Activated CD4-positive, alpha-beta T cell treated with anti-CD3 and anti-CD28 coated beads, Interleukin-2, amount 10 ng/mL, durations not matched to agents 24 days and 14 days (primary cell): Measurements from ENCODE around the gene GALNT12. TPM values are rescaled to one million over a fixed set of nuclear protein-coding genes. Genes with fewer than 3 reads are reported as not detected.

Source experiments
- DNase-seq: peaks from one replicate; pipeline ENCODE4 v3.0.0; 2022
- H3K27ac Mint-ChIP-seq: one replicate; pipeline ENCODE4 v1.8.0; 2022; ENCODE audit warnings: mild to moderate bottlenecking, mixed read lengths
- H3K27me3 Mint-ChIP-seq: one replicate; pipeline ENCODE4 v1.8.0; 2022; ENCODE audit warnings: mixed read lengths
- H3K36me3 Mint-ChIP-seq: one replicate; pipeline ENCODE4 v1.8.0; 2022; ENCODE audit warnings: low read depth, mild to moderate bottlenecking, mixed read lengths
- H3K4me1 Mint-ChIP-seq: one replicate; pipeline ENCODE4 v1.8.0; 2021; ENCODE audit warnings: mixed read lengths
- H3K4me3 Mint-ChIP-seq: one replicate; pipeline ENCODE4 v1.8.0; 2022; ENCODE audit warnings: mild to moderate bottlenecking, moderate library complexity, mixed read lengths
- H3K9me3 Mint-ChIP-seq: one replicate; pipeline ENCODE4 v1.8.0; 2021; ENCODE audit warnings: mixed read lengths
- intact Hi-C: fragments of 100-400 bp; cut with micrococcal nuclease; formaldehyde crosslinking; loops from one replicate; pipeline ENCODE4 v1.15.1; 2023
- total RNA-seq: library from RNA; stranded (reverse); gene quantifications from 2 replicates; pipeline ENCODE4 v1.2.3, GENCODE V29; 2022

Gene GALNT12
- total RNA-seq, 1 donor from 2014 or later = 2.8 TPM

- DNase-seq = no peak
- no peaks in the 10 kb centered on the region for H3K4me1 Mint-ChIP-seq
- no peak overlapping the region for H3K4me3 Mint-ChIP-seq
- intact Hi-C loops = no loop called here
- H3K9me3 Mint-ChIP-seq = no peaks in the 10 kb centered on the region
- H3K27ac Mint-ChIP-seq = no peak overlapping the region
- H3K36me3 Mint-ChIP-seq = no peaks in the 10 kb centered on the region
- H3K27me3 Mint-ChIP-seq = no peaks in the 10 kb centered on the region
Observed at GRCh38 chr9:98838868-98839565, 31.5 kb downstream of the GALNT12 start.

- intact Hi-C loops = loop anchor here (10.0 kb wide), 2 partner anchors 155 to 305 kb away; no protein-coding TSS in a partner anchor
- no peaks in the 10 kb centered on the region for H3K36me3 Mint-ChIP-seq
- H3K27ac Mint-ChIP-seq = no peak overlapping the region
- H3K9me3 Mint-ChIP-seq = no peaks in the 10 kb centered on the region
- no peaks in the 10 kb centered on the region for H3K4me1 Mint-ChIP-seq
- H3K4me3 Mint-ChIP-seq = no peak overlapping the region
- H3K27me3 Mint-ChIP-seq = no peaks in the 10 kb centered on the region
- no peak for DNase-seq
Observed at GRCh38 chr9:98839724-98840123, 32.3 kb downstream of the GALNT12 start.

DNA sequence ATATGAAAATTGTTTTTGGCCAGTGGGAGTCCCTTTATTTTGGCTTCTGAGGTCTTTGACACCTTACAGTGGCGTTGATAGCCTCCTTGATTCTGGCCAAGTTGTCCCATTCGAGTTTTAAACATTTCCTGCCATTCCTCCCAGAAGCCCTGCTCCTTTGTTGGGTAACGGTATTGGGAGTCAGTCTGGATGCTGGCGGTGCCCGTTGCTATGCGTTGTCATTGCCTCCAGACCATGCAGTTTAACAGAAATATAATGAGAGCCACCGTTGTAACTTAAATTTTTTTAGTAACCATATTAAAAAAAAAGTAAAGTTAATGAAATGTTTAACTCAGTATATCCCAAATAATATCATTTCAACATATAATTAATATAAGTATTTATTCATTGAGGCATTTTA lies 35.0 kb downstream of the GALNT12 start:
- intact Hi-C loops = loop anchor here (10.0 kb wide), 2 partner anchors 152 to 302 kb away; no protein-coding TSS in a partner anchor
- no peaks in the 10 kb centered on the region for H3K36me3 Mint-ChIP-seq
- no peak overlapping the region for H3K4me3 Mint-ChIP-seq
- no peaks in the 10 kb centered on the region for H3K27me3 Mint-ChIP-seq
- no peaks in the 10 kb centered on the region for H3K4me1 Mint-ChIP-seq
- H3K27ac Mint-ChIP-seq = no peak overlapping the region
- DNase-seq = no peak
- H3K9me3 Mint-ChIP-seq = no peaks in the 10 kb centered on the region

DNA sequence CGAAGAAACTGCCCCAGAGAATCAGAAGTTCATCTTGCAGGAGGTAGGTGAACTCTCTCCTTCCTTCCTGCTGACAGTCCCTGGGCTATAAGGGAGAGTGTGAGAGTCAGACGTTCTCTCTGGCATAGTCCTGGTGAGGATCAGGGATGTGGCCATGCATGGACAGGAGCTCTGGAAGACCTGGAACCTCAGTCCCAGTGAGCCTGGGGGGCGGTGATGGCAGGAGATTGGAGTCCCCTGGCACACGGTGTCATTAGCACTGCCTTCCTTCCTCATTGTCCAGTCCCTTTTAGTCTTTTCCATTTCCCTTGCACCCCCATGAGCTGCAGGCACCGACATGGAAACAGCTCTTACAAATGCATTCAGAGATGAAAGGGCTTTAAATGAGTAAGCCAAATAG lies 38.6 kb downstream of the GALNT12 start:
- no peak for DNase-seq
- no peaks in the 10 kb centered on the region for H3K27me3 Mint-ChIP-seq
- no peak overlapping the region for H3K27ac Mint-ChIP-seq
- H3K4me1 Mint-ChIP-seq = peaks cover 6% of the 10 kb centered on the region
- H3K9me3 Mint-ChIP-seq = no peaks in the 10 kb centered on the region
- intact Hi-C loops = loop anchor here (10.0 kb wide), 2 partner anchors 149 to 299 kb away; no protein-coding TSS in a partner anchor
- no peaks in the 10 kb centered on the region for H3K36me3 Mint-ChIP-seq
- no peak overlapping the region for H3K4me3 Mint-ChIP-seq

DNA sequence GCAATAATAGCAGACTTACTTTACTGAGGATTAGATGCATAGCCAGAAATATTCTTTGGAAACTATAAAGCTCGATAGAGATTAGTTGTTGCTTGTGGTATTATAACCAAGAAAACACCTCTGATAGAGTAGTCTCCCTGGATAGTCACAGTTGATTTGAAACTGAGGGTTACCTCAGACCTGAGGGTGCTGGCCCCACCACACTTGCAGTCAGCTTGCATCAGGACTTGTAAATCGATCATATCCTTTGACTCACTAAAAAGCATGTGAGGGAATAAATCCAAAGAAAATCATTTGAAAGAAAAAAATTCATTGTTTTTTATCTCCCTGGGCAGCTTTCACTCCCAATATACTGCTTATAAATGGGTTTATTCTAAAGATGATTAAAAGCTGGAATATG lies 39.4 kb downstream of the GALNT12 start:
- Mint-ChIP-seq H3K4me3 (no peak overlapping the region), H3K9me3 (no peaks in the 10 kb centered on the region), H3K36me3 (no peaks in the 10 kb centered on the region), H3K27me3 (no peaks in the 10 kb centered on the region), H3K27ac (no peak overlapping the region), H3K4me1 (peaks cover 13% of the 10 kb centered on the region)
- DNase-seq = no peak
- intact Hi-C loops = loop anchor here (10.0 kb wide), 2 partner anchors 148 to 298 kb away; no protein-coding TSS in a partner anchor

DNA sequence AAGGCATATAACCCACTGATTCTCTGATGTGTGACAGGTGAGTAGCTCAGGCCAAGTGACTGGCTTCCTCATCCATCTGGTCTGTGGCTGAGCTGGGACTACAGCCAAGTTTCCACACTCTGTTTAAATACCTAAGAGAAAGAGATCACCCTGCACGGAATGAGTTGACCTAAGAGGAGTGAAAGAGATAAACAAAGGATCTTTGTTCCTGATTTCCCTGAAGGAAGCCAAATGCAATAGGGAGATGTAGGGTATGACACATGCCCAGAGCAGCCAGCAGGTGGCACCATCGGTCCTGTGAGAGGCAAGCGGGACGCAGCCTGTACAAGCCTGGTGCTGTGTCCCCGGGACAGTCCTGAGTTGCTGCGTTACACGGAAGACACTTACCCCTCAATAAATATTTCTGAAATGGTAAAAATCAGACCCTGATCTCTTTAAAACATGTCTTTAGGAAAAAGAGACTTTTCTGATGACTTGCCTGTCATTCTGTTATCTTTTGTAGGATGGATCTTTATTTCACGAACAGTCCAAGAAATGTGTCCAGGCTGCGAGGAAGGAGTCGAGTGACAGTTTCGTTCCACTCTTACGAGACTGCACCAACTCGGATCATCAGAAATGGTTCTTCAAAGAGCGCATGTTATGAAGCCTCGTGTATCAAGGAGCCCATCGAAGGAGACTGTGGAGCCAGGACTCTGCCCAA lies 41.1 kb downstream of the GALNT12 start:
- DNase-seq = peak; percentile 92
- Mint-ChIP-seq H3K9me3 (no peaks in the 10 kb centered on the region), H3K27me3 (no peaks in the 10 kb centered on the region), H3K27ac (no peak overlapping the region), H3K4me3 (no peak overlapping the region), H3K36me3 (no peaks in the 10 kb centered on the region), H3K4me1 (peaks cover 15% of the 10 kb centered on the region)
- intact Hi-C loops = loop anchor here (10.0 kb wide), 2 partner anchors 146 to 296 kb away; no protein-coding TSS in a partner anchor

GRCh38 chr9:98849563-98849962 lies 42.1 kb downstream of the GALNT12 start:
- no peaks in the 10 kb centered on the region for H3K27me3 Mint-ChIP-seq
- intact Hi-C loops = loop anchor here (10.0 kb wide), 2 partner anchors 145 to 295 kb away; no protein-coding TSS in a partner anchor
- peaks cover 15% of the 10 kb centered on the region for H3K4me1 Mint-ChIP-seq
- no peaks in the 10 kb centered on the region for H3K9me3 Mint-ChIP-seq
- H3K36me3 Mint-ChIP-seq = no peaks in the 10 kb centered on the region
- H3K4me3 Mint-ChIP-seq = no peak overlapping the region
- no peak for DNase-seq
- H3K27ac Mint-ChIP-seq = no peak overlapping the region

- Mint-ChIP-seq H3K4me3 (no peak overlapping the region), H3K4me1 (peaks cover 15% of the 10 kb centered on the region), H3K36me3 (no peaks in the 10 kb centered on the region)
Observed at GRCh38 chr9:98850851-98851729, 43.6 kb downstream of the GALNT12 start.

DNA sequence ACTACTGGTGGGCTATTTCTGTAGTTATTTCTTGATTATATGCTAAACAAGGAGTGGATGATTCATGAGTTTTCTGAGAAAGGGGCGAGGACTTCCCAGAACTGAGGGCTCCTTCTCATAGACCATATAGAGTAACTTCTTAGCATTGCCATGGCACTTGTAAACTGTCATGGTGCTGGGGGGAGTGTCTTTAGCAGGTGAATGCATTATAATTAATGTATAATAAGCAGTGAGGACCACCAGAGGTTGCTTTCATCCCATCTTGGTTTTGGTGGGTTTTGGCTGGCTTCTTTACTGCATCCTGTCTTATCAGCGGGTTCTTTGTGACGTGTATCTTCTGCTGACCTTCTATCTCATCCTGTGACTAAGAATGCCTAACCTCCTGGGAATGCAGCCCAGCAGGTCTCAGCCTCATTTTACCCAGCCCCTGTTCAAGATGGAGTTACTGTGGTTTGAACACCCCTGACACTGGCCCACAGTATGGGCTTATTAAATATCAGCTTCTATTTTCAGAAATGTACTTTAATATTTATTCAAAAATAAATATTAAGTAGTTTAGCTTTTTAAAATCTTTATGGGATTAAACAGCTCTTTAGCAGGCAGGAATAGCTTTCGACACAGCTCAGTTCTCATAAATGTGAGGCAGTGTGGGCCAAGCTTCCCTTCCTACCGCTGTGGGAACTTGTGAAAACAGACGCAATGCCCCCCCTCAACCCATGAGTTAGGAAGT lies 44.4 kb downstream of the GALNT12 start:
- intact Hi-C loops = no loop called here
- Mint-ChIP-seq H3K4me1 (peaks cover 15% of the 10 kb centered on the region), H3K4me3 (no peak overlapping the region), H3K27ac (no peak overlapping the region), H3K27me3 (peaks cover 5% of the 10 kb centered on the region), H3K9me3 (no peaks in the 10 kb centered on the region), H3K36me3 (no peaks in the 10 kb centered on the region)
- peak; percentile 74 for DNase-seq

More at GRCh38 chr9:98850851-98851729, 43.6 kb downstream of the GALNT12 start:
- no peak for DNase-seq
- H3K27me3 Mint-ChIP-seq = peaks cover 5% of the 10 kb centered on the region
- no peak overlapping the region for H3K27ac Mint-ChIP-seq
- no peaks in the 10 kb centered on the region for H3K9me3 Mint-ChIP-seq
- intact Hi-C loops = no loop called here

DNA sequence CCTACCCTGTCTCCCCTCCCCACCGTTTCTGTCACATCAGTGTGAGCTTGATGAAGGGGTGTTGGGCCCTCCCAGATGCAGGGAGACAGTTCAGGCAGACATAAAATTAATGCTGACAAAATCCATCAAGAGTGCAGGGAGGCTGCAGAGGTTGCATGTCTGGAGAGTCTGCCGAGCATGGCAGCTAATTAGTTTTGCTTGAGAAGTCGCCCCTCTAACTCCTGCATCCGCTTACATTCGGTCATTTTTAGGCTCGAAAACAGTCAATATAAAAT lies 44.9 kb downstream of the GALNT12 start:
- Mint-ChIP-seq H3K36me3 (no peaks in the 10 kb centered on the region), H3K4me3 (no peak overlapping the region)
- DNase-seq = no peak

GRCh38 chr9:98852961-98853360 lies 45.5 kb downstream of the GALNT12 start:
- H3K27me3 Mint-ChIP-seq = peaks cover 6% of the 10 kb centered on the region
- no peak overlapping the region for H3K4me3 Mint-ChIP-seq

More for the DNA sequence above, 44.9 kb downstream of the GALNT12 start:
- no peak overlapping the region for H3K27ac Mint-ChIP-seq
- H3K9me3 Mint-ChIP-seq = no peaks in the 10 kb centered on the region
- intact Hi-C loops = no loop called here
- peaks cover 5% of the 10 kb centered on the region for H3K27me3 Mint-ChIP-seq
- H3K4me1 Mint-ChIP-seq = peaks cover 15% of the 10 kb centered on the region

DNA sequence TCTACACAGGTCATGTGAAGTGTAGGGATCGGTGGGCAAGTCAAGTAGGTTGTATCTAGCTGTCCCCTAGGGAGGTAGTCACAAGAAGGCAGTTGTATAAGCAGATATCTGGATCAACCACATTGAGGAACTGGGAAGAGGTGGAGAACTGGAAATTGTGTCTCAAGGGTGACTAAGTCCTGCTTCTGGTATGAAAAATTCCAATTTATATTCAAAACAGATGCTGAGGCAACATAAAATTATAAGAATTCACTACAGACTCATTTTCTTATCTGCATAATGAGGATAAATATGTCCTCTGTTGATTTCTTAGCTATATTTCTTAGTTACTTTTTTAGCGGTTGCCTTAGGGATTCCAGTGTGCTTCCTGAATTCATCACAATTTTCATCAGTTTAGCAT lies 46.8 kb downstream of the GALNT12 start:
- DNase-seq = no peak
- H3K36me3 Mint-ChIP-seq = no peaks in the 10 kb centered on the region
- intact Hi-C loops = no loop called here

More at GRCh38 chr9:98852961-98853360, 45.5 kb downstream of the GALNT12 start:
- Mint-ChIP-seq H3K27ac (no peak overlapping the region), H3K4me1 (peaks cover 15% of the 10 kb centered on the region), H3K36me3 (no peaks in the 10 kb centered on the region), H3K9me3 (no peaks in the 10 kb centered on the region)
- DNase-seq = no peak
- intact Hi-C loops = no loop called here

DNA sequence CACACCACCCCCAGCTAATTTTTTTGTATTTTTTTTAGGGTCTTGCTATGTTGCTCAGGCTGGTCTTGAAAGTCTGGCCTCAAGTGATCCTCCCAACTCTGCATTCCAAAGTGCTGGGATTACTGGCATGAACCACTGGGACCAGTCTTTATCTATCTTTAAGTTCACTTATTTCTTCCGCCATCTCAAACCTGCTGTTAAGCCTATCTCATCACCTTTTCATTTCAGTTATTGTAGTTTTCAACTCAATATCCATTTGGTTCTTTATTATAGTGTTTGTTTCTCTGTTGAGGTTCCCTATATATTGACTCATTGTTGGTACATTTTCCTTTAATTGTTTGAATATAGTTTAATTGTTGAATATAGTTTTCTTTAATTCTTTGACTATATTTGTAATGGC lies 48.1 kb downstream of the GALNT12 start:
- no peak for DNase-seq
- intact Hi-C loops = no loop called here
- Mint-ChIP-seq H3K9me3 (no peaks in the 10 kb centered on the region), H3K4me3 (no peak overlapping the region), H3K36me3 (no peaks in the 10 kb centered on the region), H3K27me3 (peaks cover 8% of the 10 kb centered on the region), H3K4me1 (peaks cover 8% of the 10 kb centered on the region), H3K27ac (no peak overlapping the region)

More for the DNA sequence above, 46.8 kb downstream of the GALNT12 start:
- H3K9me3 Mint-ChIP-seq = no peaks in the 10 kb centered on the region
- H3K27me3 Mint-ChIP-seq = peaks cover 6% of the 10 kb centered on the region
- H3K4me1 Mint-ChIP-seq = peaks cover 8% of the 10 kb centered on the region
- no peak overlapping the region for H3K27ac Mint-ChIP-seq
- H3K4me3 Mint-ChIP-seq = no peak overlapping the region
